Adrenal gland (tissue), 12 donors: Measurements from ENCODE around the gene STEAP2. TPM values are rescaled to one million over a fixed set of nuclear protein-coding genes. Genes with fewer than 3 reads are reported as not detected.

Experiments used
- DNase-seq, 7 donors: peaks; one replicate each; pipeline ENCODE4 v3.0.0-alpha.2; 2019 to 2020
- H3K27ac ChIP-seq, 5 donors: fragments of 200-600 bp; sonication (generic) in 4 of 5; 1 replicate in 3 of 5; 2 replicates in 2 of 5; pipeline versions ENCODE4 v1.5.1 to v1.8.0; 2016 to 2020; ENCODE audit warnings: mild to moderate bottlenecking in 1 of 5
- H3K27me3 ChIP-seq: fragments of 200-600 bp; 2 replicates; pipeline ENCODE4 v1.8.0; 2021
- H3K36me3 ChIP-seq, 2 donors: fragments of 200-600 bp; replicated peaks in 1 of 2; 1 replicate in 1 of 2; 2 replicates in 1 of 2; pipeline versions ENCODE4 v1.5.1 to v1.8.0; 2018 to 2022
- H3K4me1 ChIP-seq, 2 donors: fragments of 200-600 bp; replicated peaks in 1 of 2; 1 replicate in 1 of 2; 2 replicates in 1 of 2; pipeline versions ENCODE4 v1.5.1 to v1.8.0; 2018 to 2021
- H3K4me3 ChIP-seq, 4 donors: fragments of 200-600 bp; sonication (generic) in 3 of 4; one replicate each; pipeline ENCODE4 v1.5.1; 2016 to 2018
- H3K9me3 ChIP-seq, 3 donors: fragments of 200-600 bp; sonication (generic) in 1 of 3; replicated peaks in 1 of 3; 1 replicate in 2 of 3; 2 replicates in 1 of 3; pipeline versions ENCODE4 v1.5.1 to v1.8.0; 2016 to 2021
- POLR2A ChIP-seq, 2 donors: fragments of 450-650 bp; IDR thresholded peaks; one replicate each; pipeline ENCODE4 v1.6.1; 2017; ENCODE audit warnings: antibody characterized with exemption in 2 of 2, mild to moderate bottlenecking in 2 of 2, moderate library complexity in 1 of 2
- WGBS, 4 donors: extraction: QIAGEN DNeasy Blood & Tissue Kit in 2 of 4; methylation state at CpG; one replicate each; pipeline versions ENCODE4 v1.1.5 to v1.1.7; 2013 to 2017; 5-methylcytosine and 5-hydroxymethylcytosine counted together
- intact Hi-C, 2 donors: fragments of 100-400 bp; cut with DNase I; formaldehyde crosslinking; loops; one replicate each; pipeline versions ENCODE4 v1.14.1 to v1.15.0; 2022 to 2023
- polyA plus RNA-seq, 3 donors: library from polyadenylated mRNA; stranded (reverse); fragments of 200-250 nt in 2 of 3; fragments of 350-450 nt in 1 of 3; fragmentation: Illumina TruSeq in 1 of 3; extraction: RNeasy Lipid Tissue Mini Kit (QIAGEN cat#74804) in 1 of 3; gene quantifications; one replicate each; pipeline ENCODE4 v1.2.3, GENCODE V29; 2013 to 2014
- total RNA-seq, 9 donors: library from RNA; depleted of rRNA in 4 of 9; stranded (reverse); fragments of >200 nt in 4 of 9; fragments of 120-200 nt in 1 of 9; fragmentation: NEBNext Ultra II Directional in 1 of 9; extraction: Animal tissue kit (Norgen Biotek cat#: 25700) in 1 of 9; gene quantifications; one replicate each; pipeline versions ENCODE4 v1.1.0 to v1.2.4, GENCODE V29; 2013 to 2023
- TF ChIP-seq, protein P1 (sequence below), 6 experiments: fragments of 450-650 bp in 4 of 6; fragments of 200-600 bp in 2 of 6; sonication (generic) in 1 of 6; IDR thresholded peaks; 1 replicate in 5 of 6; 2 replicates in 1 of 6; pipeline versions ENCODE4 v1.5.1 to v1.8.0; 2016 to 2021; ENCODE audit warnings: antibody characterized with exemption in 6 of 6, mild to moderate bottlenecking in 2 of 6, moderate library complexity in 1 of 6
- donor health status: healthy with polysubstance abuse.
- donor health status: Bipolar disorder and iron deficiency.
- donor health status: DM: yes; HTN: yes; CAD: no.
- donor health status: DM: no; HTN: no; CAD: no.
- donor health status: DM: no; HTN: no; CAD: no.
- donor health status: DM: yes; HTN: yes; CAD: no.

STEAP2 gene
- total and polyA plus RNA-seq, 12 donors = 2.0 to 9.5 (median 6.1) TPM

DNA sequence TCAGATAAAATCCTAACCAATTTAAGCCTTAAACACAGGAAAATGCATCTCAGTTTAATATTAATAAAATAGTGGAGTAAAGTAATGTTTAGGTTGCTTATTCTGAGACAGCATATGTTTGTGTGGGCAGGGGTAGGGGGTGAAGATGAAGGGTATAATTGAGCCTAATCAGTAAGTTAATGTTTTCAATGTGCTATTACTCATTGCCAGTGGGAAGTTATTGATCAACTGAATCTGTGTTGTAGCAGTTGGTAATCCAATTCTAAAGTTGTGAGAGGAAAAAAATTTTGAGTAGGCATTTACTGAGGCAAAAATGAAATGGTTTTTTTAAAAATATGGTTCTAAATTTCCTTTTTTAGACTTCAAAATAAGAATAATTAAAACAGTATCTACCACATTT lies 49.9 kb downstream of the STEAP2 start:
- Histone ChIP-seq H3K4me1 (peaks cover 0 to 5% of the 10 kb centered on the region in 2 donors), H3K4me3 (no peak overlapping the region), H3K27ac (no peak overlapping the region), H3K9me3 (no peaks in the 10 kb centered on the region), H3K36me3 (no peaks in the 10 kb centered on the region), H3K27me3 (no peaks in the 10 kb centered on the region)
- intact Hi-C loops = loop anchor here in 1 of 2 donors (5.0 kb wide), 1 partner anchor 109 kb away; the partner anchor contains the start of gene STEAP1
- no peak for DNase-seq
- TF ChIP-seq POLR2A (IDR thresholded peaks at IDR 0.05) = no peak
- TF ChIP-seq, protein P1, sequence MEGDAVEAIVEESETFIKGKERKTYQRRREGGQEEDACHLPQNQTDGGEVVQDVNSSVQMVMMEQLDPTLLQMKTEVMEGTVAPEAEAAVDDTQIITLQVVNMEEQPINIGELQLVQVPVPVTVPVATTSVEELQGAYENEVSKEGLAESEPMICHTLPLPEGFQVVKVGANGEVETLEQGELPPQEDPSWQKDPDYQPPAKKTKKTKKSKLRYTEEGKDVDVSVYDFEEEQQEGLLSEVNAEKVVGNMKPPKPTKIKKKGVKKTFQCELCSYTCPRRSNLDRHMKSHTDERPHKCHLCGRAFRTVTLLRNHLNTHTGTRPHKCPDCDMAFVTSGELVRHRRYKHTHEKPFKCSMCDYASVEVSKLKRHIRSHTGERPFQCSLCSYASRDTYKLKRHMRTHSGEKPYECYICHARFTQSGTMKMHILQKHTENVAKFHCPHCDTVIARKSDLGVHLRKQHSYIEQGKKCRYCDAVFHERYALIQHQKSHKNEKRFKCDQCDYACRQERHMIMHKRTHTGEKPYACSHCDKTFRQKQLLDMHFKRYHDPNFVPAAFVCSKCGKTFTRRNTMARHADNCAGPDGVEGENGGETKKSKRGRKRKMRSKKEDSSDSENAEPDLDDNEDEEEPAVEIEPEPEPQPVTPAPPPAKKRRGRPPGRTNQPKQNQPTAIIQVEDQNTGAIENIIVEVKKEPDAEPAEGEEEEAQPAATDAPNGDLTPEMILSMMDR (IDR thresholded peaks at IDR 0.05) = no peak

DNA sequence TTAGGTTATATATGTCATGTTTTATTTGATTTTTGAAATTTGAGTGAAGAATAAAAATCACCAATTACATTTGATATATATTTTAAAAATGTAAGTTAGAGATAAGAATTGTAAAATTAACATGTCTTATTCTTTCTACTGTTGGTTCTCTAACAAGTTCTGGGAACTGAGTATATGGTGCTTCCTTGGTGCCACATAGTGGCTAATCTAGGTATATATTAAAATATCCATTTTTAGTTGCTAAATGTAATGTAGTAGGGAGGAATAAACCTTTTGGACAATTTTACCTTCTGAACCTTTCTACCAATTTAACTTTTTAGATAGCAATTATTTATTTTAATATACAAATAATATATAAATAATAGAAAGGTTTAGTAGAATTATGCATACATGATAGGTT lies 50.9 kb downstream of the STEAP2 start:
- Histone ChIP-seq H3K9me3 (no peaks in the 10 kb centered on the region), H3K36me3 (no peaks in the 10 kb centered on the region), H3K4me1 (peaks cover 0 to 13% of the 10 kb centered on the region in 2 donors), H3K27ac (no peak overlapping the region), H3K4me3 (no peak overlapping the region), H3K27me3 (no peaks in the 10 kb centered on the region)
- TF ChIP-seq POLR2A (IDR thresholded peaks at IDR 0.05) = no peak
- TF ChIP-seq, protein P1 (IDR thresholded peaks at IDR 0.05) = peak; percentile 38 to 64 (median 42)
- no peak for DNase-seq
- intact Hi-C loops = loop anchor here in 1 of 2 donors (5.0 kb wide), 1 partner anchor 110 kb away; the partner anchor contains the start of gene STEAP1

DNA sequence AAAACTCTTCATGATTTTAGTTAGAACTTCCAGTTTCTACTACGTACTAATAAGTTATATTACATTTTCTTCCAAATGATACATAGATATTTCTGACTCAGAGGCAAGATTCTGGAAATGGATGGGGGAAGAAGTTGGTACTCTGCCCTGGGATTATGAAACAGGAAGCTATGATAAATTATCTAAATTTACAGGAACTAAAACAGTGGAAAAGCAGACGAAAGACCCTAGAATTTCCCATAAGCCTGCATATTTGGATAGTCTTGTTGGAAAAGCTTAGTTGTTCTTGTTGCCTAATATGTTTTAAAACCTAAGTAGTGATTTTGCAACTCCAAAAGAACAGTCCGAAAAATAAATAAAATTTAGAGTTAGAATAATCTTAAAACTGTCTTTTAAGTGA lies 55.3 kb downstream of the STEAP2 start:
- Histone ChIP-seq H3K9me3 (no peaks in the 10 kb centered on the region), H3K4me3 (peak overlapping the region in 1 of 4 donors; percentile 7), H3K27ac (peak overlapping the region in 2 of 5 donors; percentile 44 to 66), H3K36me3 (no peaks in the 10 kb centered on the region), H3K27me3 (no peaks in the 10 kb centered on the region), H3K4me1 (peaks cover 0 to 19% of the 10 kb centered on the region in 2 donors)
- intact Hi-C loops = no loop called here
- WGBS, 4 donors = 42 to 43% (median 42%) methylated on average over 3 of the region's 3 CpGs
- TF ChIP-seq POLR2A (IDR thresholded peaks at IDR 0.05) = no peak
- TF ChIP-seq, protein P1 (IDR thresholded peaks at IDR 0.05) = no peak
- DNase-seq = peak in 1 of 7 donors; percentile 6

DNA sequence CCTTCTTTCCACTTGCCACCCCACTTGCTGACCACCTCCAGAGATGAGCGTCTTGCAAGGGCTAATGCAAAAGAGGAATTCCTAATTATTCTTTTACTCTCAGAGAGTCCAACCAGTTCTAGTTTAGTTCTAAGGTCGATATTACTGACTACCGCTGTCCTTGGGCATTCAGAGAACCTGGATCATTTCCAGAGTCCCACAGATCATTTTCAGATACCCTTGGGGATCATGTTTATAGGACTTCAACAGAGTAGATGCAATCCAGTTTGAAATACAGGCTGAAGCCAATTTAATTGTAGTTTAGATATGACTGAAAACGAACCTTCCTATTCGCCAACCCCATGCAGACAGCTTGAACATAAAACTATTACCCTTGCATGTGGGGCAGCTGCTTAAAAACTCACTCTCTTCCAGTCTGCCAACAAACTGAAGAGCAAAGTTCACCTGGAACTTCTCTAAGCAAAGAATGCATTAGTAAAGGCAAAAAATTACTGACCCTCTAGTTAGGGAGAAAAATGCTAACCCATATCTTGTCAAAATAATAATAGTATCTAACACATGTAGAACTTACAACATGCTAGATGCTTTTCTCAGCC lies 55.8 kb downstream of the STEAP2 start:
- H3K4me1 ChIP-seq = peaks cover 0 to 19% of the 10 kb centered on the region in 2 donors
- H3K27ac ChIP-seq = peak overlapping the region in 2 of 5 donors; percentile 44 to 66
- H3K9me3 ChIP-seq = no peaks in the 10 kb centered on the region
- no peaks in the 10 kb centered on the region for H3K27me3 ChIP-seq
- no peak for DNase-seq
- TF ChIP-seq, protein P1 (IDR thresholded peaks at IDR 0.05) = no peak
- no peak for TF ChIP-seq POLR2A (IDR thresholded peaks at IDR 0.05)
- H3K4me3 ChIP-seq = peak overlapping the region in 1 of 4 donors; percentile 7
- H3K36me3 ChIP-seq = no peaks in the 10 kb centered on the region
- WGBS, 4 donors = 54 to 63% (median 58%) methylated on average over 5 of the region's 5 CpGs
- intact Hi-C loops = no loop called here
